Measurements from ENCODE around the gene KL.

Gene KL

DNA sequence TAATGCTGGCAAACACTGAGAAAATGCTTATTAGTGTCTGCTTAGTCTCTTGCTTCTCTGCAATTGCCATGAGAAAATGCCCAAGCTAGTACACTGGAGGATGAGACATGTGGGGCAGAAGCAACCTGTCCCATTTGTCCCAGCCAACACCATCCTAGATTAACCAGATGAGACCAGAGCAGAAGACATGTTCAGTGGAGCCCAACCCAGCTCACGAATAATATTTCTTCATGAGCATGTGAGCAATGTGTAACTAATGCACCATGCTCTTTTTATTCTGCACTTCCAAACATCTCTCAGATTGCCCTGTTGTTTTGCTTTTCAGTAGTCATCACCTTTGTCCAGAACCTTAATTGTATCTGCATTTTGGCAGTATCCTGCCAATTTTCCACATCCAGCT is 21.4 kb downstream of the KL start:
- no peak for DNase-seq (ENCODE audit: low spot score)

DNA sequence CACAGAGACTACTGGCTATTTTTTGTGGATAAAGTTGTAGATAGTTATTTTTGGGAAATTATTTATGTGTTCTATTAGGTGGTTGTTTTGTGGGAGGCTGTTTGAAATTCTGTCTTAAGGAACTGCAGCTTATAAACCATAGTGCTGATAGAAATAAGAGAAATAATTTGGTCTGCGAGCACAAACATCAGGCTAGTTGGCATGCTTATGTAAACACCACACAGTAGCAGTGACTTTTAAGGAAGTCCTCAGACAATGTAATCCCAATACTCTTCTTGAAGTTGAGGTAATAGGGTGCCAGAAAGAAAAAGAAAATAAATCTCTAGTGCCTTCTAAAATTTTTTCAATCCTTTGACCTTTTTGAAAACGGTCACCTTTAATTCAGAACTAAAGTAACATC is 23.9 kb downstream of the KL start:
- DNase-seq (ENCODE audit: low spot score), result no peak

DNA sequence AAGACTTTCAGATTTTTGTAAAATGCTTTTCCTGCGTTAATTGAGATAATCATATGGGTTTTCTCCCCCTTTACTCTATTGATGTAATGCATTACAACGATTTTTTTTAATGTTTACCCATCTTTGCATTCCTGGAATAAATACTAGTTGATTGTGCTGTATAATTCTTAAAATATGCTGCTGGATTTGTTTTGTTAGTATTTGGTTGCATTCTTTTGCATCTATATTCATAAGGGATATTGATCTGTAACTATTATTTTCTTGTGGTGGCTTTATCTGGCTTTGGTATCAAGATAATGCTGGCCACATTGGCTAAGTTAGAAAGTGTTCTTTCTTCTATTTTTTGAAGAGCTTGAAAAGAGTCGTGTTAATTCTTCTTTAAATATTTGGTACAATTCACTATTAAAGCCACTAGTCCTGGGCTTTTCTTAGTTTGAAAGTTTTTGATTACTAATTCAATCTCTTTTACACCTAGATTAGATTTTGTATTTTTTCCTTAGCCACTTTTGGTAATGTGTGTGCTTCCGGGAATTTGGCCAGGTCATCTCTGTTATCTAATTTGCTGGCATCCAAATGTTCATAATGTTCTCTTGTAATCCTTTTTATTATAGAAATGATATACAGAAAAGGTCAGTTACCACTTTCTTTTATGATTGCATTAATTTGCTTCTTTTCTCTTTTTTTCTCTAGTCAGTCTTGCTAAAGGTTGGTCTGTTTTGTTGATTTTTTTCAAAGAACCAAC is 29.8 kb downstream of the KL start:
- DNase-seq (ENCODE audit: low spot score), result no peak

DNA sequence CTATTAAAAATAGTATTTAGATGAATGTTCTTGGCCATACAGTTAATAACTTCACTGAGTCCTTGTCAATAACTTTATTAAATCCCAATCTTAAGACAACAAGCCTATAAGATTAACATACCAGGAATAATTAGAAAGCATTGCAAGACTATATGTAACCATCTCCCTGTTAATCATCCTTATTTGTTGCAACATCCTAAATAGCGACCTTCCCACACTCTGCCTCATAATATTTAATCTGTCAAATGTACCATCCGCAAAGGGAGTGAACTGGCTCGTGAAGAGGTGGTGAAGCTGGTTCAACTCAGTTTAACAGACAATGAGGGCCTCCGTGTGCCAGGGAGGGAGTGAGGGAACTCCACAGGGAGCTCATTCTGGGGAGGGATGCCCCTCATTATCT is 33.9 kb downstream of the KL start:
- no peak for DNase-seq (ENCODE audit: low spot score)

DNA sequence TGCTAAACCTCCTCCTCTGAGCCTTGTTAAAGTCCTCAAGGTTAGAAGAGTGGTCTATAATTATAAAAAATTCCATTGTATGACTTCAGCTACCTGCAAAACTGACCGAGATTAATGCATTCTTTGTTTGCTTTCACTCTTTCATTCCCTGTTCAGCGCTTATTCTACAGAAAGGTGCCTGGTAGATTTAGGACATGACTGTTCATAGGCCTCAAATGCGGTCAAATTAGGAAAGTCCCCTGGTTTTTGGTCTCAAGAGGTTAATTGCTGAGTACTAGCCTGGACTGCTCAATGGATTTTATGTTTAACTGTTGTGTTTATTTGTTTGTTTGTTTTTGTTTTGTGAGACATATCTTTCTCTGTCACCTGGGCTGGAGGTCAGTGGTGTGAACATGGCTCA is 35.4 kb downstream of the KL start:
- no peak for DNase-seq (ENCODE audit: low spot score)

DNA sequence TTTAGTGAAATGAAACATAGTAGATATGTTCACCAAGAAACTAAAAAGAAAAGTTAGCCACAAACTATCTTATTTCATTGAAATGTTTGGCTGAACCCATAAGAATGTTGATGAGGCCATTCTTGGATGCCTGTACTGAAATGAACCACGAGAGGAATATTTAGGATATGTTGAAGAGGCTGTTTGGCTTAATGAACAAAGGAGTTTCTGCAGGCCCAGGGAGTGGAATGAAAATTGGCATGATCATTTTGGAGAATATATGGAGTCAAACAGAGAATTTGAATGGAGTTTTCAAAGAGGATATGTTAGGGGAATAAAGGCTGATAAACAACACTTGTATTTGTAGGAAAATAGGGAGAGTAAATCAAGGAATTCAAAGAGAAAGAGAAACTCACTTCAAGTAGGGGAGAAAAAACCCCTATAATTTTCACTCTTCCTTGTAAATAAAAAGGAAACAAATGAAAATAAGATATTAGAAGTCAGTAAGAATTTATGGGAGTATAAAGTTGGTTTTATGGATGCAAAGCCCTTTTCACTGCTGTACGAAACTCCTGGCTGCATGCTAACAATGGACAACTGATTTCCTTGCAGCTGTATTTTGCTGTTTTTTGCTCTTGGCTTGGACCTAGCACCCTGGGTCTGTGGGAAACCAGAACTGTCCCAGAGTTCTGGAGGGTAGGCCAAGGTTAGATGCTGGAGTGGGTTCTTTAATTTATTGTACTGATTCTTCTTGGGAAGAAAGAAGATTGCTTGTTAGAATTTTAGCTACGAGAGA is 36.5 kb downstream of the KL start:
- no peak for DNase-seq (ENCODE audit: low spot score)

DNA sequence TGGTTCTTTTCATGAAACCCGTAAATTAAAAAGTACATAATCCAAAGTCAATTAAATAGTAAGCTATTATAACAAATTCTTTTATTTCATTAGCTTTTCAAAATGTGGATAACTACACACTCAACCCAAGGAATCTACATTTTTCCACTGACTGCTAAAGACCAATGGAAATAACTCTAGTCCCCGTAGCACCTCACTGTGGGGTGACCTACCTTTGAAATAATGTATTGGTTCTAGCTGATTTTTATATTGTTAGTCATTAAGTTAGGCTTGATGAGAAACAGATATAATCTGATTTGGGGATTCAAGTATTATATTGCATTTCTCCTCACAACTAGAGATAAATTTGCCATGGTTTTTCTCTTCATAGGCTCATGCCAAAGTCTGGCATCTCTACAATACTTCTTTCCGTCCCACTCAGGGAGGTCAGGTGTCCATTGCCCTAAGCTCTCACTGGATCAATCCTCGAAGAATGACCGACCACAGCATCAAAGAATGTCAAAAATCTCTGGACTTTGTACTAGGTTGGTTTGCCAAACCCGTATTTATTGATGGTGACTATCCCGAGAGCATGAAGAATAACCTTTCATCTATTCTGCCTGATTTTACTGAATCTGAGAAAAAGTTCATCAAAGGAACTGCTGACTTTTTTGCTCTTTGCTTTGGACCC is 37.3 kb downstream of the KL start:
- no peak for DNase-seq (ENCODE audit: low spot score)

DNA sequence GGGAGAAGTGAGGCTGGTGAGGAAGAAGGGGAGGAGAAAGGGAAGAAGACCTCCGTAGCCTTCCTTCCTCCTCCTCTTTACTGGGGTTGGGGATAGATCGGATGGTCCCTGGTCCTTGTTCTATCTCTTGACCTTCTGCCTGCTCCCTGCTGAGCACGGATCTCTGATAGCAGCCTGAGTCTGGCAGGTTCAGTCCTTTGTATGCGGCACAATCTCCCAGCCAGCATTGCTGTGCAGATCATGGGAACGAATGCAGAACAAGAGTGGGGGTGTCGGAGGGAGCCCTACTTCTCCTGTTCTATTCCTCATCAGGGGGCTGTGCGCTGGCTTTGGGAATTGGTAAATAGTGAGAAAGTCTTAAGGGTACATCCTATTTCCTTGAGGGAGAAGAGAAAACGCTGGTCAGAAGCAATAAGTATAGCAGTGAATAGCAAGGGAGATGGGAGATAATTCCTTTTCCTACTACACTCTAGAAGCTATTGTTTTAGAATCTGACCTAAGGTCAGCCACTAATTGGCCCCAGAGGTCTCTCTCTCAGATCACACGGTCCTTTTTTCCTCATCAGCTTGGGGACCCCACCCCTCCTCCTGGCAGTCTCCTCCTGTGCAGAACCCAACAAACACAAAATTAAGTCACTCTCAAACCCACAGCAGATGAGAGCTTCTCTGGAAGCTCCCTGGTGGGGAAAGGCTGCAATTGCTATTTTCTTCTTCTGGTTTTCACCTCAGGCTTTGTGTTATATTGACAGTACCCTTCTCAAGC is 41.0 kb downstream of the KL start:
- DNase-seq (ENCODE audit: low spot score), result peak; percentile 36

DNA sequence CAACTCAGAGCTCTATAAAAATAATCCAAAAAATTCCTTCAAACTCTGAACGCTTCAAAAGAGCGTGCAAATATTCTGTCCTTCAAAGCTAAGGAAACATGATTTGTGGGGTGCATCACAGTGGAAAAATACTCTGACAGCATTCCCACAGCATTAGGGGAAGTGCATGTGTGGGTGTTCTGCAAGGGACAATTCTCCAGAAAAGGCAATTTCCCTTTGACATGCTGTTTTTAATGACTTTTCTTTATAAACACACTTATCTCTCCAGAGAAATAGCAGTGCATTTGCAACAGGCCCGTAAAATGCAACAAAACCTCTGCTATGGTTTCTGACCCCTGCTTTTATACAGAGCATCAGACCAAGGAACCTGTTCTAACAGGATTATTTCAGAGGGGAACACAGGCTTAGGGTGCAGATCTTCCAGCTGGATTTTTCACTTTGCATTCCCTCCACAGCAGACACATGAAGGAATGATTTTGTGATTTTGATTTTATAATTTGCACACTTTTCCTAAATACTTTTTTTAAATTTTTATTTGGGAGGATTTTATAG is 42.6 kb downstream of the KL start:
- no peak for DNase-seq (ENCODE audit: low spot score)

DNA sequence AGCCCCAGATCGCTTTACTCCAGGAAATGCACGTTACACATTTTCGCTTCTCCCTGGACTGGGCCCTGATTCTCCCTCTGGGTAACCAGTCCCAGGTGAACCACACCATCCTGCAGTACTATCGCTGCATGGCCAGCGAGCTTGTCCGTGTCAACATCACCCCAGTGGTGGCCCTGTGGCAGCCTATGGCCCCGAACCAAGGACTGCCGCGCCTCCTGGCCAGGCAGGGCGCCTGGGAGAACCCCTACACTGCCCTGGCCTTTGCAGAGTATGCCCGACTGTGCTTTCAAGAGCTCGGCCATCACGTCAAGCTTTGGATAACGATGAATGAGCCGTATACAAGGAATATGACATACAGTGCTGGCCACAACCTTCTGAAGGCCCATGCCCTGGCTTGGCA is 44.6 kb downstream of the KL start:
- no peak for DNase-seq (ENCODE audit: low spot score)

DNA sequence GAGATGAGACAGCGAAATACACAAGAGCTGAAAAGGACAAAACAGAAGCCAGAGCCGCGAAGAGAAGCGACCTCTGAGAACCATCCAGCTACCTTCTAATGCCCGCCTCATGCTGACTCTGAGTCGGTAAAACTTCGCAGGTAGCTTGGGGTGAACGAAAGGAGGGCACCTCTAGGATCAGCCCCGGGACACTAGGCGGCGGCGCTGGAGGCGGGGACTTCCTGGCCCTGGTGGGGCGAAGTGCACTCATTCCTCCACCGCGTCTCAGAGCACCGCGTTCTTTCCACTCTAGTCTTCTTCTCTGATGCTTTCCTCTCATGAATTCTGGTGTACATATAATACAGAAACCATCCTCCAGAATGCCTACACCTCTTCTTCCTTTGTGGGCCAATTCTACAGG is 50.1 kb downstream of the KL start:
- no peak for DNase-seq (ENCODE audit: low spot score)

DNA sequence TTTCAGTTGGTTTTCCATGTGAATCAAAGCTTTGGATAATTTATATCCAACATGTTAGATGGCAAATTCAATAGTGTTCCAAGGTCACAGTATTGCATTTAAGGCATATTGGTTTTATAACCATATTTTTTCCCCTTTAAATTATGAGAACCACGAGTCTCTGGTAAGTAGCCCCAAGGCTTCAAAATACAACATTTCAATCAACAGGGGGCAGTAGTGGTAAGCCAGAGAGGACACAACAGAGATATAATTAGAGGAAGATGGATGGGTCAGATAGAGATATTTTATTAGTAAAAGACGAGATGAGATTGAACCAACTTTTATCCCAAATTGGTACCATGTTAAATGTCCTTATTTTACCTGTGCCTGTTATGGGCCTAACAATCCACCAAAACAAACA is 53.1 kb downstream of the KL start:
- DNase-seq (ENCODE audit: low spot score), result no peak

DNA sequence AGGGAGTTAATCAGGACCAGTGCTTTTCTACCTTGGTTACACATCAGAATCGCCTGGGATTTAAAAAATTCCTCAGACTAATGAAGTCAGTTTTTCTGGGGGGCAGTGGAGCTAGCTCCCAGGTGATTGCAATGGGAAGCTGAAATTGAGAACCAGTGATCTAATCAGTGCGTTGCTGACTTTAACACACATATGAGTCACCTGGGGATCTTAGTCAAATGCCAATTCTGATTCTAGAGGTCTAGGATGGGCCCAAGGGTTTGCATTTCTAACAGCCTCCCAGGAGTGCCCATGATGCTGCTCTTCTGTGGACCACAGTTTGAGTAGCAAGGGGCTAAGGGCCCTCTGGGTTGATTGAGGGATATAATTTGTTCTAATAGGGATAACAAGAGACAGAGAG is 54.5 kb downstream of the KL start:
- no peak for DNase-seq (ENCODE audit: low spot score)

DNA sequence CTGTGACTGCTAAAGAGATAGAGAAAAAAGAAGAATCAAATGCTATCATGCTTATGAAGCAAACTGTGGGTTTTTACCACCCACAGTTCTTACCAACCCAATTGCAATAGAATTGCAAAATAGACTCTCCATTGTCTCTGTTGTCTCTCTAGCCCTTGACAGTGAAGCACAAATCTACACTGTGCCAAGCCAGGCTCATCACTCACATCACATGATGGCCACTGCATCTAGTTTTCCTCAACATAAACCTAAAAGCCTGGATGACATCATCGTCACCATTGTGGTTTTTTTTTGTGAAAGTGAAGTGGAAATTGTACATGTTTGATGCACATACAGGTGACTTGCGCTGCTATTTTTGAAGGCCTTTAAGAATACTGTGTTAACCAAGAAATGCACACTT is 56.1 kb downstream of the KL start:
- no peak for DNase-seq (ENCODE audit: low spot score)

DNA sequence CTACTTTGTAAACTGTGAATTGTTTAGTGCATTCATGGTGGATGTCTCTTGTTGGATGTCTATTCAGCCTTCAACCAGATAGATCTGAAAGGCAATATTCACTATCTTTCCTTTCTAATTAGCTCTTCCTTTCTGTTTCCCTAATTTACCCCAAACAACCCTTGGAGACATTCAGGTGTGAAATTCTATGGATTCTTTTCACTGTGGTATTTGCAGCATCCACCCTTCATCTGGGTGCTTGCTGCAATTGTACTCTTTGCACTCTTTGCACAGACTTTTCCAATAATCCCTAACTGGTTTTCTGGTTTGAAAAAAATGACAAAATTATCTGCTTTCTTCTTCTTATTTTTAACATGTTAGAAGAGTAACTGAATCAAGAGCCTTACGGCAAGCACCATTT is 56.5 kb downstream of the KL start:
- no peak for DNase-seq (ENCODE audit: low spot score)

DNA sequence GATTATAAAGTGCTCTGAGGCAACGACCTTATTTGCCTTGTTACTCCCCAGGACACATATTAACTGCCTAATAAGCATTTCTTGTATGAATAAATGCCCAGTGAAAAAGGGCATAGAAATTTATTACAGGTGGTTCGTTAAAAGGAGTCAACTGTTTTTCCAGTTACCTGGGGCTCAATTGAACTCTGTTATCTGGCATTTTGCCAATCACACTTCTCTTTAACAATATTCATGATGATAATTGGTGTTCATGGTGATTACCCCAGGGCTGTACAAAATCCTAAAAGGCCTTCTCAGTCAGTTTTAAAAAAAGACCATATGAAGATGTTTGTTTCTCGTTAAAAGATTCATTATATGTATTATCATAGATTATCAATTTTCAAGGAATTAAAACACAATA is 57.1 kb downstream of the KL start:
- DNase-seq (ENCODE audit: low spot score), result no peak

DNA sequence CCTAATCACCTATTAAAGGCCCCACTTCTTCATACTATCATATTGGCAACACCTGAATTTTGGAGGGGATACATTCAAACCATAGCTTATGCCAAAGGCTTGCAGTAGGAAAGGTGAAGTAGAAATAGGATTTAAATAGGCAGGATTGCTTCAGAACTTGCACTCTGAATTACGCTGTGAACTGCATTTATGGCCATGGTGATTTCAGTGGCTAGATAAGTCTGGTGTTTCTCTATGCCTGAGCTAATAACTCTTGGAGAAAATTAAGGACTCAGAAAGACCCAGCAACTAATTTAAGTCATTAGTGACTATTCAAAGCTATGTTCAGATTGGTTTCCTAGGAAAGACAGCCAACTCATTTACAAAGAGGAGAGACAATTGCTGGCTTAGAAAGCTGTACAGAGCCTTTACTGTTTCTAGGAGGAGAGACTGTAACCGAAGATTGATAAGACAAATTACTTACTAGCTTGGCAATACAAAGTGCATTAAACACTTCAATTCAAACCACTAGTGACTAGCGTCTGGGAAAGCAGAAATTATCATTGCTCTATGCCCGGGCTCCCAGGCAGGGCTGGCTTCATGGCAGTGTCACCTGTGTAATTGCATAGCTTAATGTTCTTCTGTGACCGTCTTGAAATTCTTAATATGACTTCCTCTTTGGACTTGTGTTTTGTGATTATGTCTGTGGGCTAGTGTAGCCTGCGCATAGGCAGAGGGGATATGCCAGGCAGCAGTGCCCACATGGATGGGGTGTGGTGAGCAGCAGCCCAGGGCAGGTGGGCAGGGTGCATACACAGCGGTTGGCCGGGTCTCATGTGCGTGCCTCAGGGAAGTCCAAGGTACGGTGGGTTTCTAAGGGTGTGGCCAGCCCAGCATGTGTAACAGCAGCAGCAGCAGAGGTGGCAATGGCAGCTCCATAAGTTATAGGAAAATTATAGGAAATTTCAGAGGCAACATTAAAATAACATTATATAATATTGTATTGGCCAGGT is 60.1 kb downstream of the KL start:
- no peak for DNase-seq (ENCODE audit: low spot score)

DNA sequence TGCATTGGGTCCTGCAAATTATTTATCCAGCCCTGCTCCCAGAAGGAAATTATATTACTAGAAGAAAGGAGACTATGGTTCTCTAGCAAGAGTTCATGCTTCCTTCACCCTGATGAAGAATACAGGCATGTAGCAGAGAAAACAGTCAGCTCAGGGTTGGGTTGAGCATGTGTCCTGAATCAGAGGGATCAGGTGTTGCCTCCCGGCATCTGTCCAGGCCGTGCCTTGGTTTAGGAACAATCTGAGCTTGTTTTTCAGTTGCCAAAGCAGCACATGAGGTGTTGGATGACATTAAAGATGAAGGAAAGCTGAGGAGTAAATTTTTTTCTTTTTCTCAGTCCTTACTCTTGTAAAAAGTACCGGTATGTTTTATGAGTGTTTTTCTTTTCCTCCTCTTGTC is 62.0 kb downstream of the KL start:
- DNase-seq (ENCODE audit: low spot score), result no peak

DNA sequence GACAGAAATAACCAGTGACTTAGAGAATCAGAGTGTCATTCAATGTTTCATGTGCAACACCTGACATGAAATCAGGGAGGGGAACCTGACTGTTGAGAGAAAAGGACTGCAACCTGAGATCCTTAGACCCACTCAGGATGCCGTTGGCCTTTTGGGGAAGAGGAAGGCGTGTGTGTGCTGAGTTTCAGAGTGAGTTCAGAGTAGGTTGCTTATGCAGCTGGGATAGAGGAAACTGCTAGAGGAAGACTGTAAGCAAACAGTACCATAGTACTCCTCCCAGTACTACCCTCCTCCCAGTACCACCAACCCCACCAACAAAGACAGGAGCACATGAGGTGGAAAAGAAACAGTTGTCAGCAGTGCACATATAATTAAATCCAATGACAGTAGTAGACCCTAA is 63.7 kb downstream of the KL start:
- DNase-seq (ENCODE audit: low spot score), result no peak

DNA sequence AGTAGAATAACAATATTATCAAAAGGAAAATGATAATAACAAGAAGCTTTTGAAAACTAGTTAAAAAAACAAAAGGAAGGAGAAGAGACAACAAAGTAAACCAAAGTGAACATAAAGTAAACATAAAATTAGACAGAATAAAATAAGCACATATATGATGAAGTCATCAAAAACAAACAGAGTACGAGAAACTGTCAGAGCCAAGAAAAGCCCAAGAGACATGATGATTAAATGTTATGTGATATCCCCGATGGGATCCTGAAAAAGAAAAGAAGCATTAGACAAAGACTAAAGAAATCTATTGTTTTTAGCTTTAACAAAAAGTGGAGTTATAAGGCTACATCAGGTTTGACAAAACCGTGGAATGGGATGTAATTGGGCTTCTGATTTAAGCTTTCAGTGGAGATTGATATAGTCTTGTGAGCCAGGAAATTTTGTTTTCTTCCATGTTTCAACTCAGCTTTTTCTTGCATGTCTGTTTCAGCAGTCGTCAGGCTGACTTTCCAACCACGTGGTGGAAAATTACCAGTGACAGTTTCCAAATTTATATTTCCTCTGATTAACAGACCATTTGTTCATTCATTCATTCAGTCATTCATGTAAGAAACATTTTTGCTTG is 64.9 kb downstream of the KL start:
- no peak for DNase-seq (ENCODE audit: low spot score)

DNA sequence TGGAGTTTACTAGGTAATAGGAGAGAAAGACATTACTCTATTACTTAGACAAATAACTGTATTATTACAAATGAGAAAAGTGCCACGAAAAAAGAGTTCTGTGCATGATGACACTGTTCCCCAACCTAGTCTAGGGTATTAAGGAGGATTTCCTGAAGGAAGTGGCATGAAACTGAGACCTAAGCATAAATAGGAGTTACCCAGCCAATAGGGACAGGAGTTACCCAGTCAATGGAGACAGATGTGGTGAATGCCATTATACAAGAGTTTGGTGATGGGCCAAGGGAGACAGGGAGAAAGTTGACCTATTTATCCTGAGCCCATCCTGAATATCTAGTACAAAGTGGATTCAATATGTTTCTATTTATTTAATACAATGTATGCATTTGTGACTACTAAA is 65.4 kb downstream of the KL start:
- no peak for DNase-seq (ENCODE audit: low spot score)
